ENCODE results near the gene SEC24D.
A peak's percentile ranks its signal among the peaks of the same experiment; 100 is the strongest.
"Not testable (repeated sequence)": the region's sequence is repeated elsewhere in the genome, so short reads cannot be mapped to it uniquely, and the experiment has no call there.

The SEC24D gene, protein sequence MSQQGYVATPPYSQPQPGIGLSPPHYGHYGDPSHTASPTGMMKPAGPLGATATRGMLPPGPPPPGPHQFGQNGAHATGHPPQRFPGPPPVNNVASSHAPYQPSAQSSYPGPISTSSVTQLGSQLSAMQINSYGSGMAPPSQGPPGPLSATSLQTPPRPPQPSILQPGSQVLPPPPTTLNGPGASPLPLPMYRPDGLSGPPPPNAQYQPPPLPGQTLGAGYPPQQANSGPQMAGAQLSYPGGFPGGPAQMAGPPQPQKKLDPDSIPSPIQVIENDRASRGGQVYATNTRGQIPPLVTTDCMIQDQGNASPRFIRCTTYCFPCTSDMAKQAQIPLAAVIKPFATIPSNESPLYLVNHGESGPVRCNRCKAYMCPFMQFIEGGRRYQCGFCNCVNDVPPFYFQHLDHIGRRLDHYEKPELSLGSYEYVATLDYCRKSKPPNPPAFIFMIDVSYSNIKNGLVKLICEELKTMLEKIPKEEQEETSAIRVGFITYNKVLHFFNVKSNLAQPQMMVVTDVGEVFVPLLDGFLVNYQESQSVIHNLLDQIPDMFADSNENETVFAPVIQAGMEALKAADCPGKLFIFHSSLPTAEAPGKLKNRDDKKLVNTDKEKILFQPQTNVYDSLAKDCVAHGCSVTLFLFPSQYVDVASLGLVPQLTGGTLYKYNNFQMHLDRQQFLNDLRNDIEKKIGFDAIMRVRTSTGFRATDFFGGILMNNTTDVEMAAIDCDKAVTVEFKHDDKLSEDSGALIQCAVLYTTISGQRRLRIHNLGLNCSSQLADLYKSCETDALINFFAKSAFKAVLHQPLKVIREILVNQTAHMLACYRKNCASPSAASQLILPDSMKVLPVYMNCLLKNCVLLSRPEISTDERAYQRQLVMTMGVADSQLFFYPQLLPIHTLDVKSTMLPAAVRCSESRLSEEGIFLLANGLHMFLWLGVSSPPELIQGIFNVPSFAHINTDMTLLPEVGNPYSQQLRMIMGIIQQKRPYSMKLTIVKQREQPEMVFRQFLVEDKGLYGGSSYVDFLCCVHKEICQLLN

GRCh38 chr4:118835571-118836300 is at the start of gene SEC24D:
TSS of gene SEC24D (minus strand) at chr4:118836126. CDS start at chr4:118833696, 2,430 bp downstream.
- peak; percentile 44 for DNase-seq

DNA sequence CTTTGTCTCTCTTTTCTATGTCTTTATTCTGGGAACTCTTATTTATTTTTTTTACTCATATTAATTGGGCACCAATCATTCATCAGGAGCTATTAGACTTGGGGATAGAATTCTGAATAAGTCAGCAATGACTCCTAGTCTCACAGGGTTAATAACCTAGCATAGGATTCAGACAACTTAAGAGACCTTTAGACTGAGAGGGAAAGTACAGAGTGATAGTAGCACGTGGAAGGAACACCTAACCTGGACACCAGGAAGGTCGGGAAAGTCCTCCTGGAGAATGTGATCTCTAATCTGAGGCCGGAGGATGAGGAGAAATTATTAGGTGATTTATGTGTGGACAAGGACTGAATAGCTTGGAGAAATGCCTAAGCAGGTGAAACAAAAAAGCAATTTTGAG is 48.8 kb upstream of the SEC24D start:
- DNase-seq = no peak

- DNase-seq = no peak
These were observed 47.9 kb upstream of the SEC24D start for GRCh38 chr4:118883861-118884260.

- no peak for DNase-seq
These were observed 45.7 kb upstream of the SEC24D start for GRCh38 chr4:118881512-118882146.

DNA sequence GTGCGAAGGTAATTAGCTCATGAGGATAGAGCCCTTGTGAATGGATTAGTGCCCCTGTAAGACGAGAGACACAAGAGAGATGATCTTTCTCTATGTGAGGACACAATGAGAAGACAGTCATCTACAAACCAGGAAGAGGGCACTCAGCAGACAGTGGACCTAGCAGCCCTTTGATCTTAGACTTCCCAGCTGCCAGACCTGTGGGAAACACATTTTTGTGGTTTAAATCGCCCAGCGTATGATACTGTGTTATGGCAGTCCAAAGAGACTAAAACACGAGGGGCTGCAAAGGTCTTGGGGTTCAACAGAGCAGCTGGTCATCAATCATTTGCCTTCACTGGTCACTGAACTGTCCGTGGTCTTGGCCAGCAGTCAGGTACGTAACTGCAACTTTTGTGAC is 43.5 kb upstream of the SEC24D start:
- DNase-seq = no peak

DNA sequence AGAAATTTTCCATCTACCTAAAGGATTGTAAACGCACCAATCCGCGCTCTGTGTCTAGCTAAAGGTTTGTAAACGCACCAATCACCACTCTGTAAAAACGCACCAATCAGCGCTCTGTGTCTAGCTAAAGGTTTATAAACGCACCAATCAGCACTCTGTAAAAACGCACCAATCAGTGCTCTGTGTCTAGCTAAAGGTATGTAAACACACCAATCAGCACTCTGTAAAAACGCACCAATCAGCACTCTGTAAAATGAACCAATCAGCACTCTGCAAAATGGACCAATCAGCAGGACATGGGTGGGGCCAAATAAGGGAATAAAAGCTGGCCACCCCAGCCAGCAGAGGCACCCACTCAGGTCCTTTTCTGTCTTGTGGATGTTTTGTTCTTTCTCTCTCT is 42.6 kb upstream of the SEC24D start:
- not testable (repeated sequence) for DNase-seq

DNA sequence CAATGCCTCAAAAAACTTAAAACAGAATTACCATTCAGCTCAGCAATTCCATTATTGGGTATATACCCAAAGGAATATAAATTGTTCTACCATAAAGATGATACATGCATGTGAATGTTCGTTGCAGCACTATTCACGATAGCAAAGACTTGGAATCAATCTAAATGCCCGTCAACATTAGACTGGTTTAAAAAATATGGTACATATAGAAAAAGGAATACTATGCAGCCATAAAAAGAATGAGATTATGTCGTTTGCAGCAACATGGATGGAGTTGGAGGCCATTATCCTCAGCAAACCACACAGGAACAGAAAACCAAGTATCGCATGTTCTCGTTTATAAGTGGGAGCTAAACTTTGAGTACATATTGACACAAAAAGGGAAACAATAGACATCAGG is 41.9 kb upstream of the SEC24D start:
- DNase-seq = no peak

DNA sequence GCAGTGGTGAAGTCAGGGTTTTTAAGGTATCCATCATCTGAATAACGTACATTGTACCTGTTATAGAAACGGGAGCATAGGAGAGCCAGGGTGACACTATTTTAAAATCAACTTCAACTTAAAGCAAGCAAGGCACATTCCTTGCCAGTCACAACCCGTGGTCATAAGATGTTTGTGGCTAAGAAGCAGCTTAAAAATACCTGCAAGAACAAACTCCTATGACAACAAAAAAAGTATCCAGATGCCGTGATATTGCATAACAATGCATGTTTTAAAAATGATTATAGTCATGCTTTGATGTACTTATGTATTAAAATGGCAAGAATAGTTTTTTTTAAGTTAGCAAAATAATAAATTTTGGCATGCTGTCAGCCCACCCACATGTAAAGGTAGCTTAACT is 36.3 kb upstream of the SEC24D start:
- DNase-seq = no peak

- DNase-seq = no peak
These were observed 33.9 kb upstream of the SEC24D start for GRCh38 chr4:118869808-118870342.

- no peak for DNase-seq
These were observed 31.6 kb upstream of the SEC24D start for GRCh38 chr4:118867311-118868067.

- no peak for DNase-seq
These were observed 30.5 kb upstream of the SEC24D start for GRCh38 chr4:118866442-118866841.

- no peak for DNase-seq
These were observed 29.3 kb upstream of the SEC24D start for GRCh38 chr4:118865091-118865708.

- DNase-seq = no peak
These were observed 22.9 kb upstream of the SEC24D start for GRCh38 chr4:118858779-118859178.

GRCh38 chr4:118857760-118858159 is 21.8 kb upstream of the SEC24D start:
- no peak for DNase-seq

GRCh38 chr4:118850488-118851173 is 14.7 kb upstream of the SEC24D start:
- peak; percentile 12 for DNase-seq

DNA sequence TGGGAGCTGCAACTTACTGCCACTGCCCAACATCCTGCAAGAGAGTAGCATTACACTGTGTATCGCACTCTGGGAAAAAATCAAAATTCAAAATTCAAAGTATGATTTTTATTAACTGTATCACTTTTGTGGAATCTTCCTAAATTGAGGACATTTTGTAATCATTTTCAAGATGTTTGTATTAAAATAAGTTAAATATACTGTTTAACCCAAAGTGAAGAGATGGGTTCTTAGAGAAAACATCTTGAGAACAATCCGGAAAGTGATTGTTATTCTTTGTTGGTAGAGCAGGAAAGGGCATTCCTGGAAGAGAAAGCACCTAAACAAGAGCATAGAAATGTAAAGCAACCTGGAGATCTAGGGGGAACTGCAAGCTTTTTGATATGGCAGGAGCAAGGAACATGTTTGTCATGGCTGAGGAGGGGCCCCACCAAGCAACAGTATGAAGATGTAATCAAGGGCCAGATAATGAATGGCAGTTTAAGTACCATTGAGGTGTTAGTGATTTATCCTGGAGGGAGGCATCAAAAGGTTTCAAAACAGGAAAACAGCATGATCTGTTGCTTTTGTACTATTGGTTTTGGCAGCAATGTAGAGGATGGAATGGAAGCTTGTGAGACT is 14.1 kb upstream of the SEC24D start:
- no peak for DNase-seq

DNA sequence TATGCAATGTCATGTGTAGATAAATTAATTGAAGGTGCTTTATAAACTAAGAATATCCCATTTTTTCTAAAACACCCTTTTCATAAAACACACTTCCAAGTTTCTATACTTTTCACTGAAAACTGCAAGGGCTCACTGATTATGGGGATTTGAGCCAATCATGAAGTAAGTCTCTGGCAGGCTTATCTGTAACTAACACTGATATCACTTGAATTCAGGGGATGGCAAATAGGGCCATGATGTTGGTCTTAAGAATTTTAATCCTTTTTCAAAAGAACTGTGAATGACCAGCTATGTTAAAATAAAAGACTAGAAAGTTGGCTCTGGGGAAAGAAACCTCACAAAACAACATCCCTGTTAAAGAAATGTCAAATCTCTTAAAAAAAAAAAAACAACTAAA is 13.0 kb upstream of the SEC24D start:
- DNase-seq = no peak

DNA sequence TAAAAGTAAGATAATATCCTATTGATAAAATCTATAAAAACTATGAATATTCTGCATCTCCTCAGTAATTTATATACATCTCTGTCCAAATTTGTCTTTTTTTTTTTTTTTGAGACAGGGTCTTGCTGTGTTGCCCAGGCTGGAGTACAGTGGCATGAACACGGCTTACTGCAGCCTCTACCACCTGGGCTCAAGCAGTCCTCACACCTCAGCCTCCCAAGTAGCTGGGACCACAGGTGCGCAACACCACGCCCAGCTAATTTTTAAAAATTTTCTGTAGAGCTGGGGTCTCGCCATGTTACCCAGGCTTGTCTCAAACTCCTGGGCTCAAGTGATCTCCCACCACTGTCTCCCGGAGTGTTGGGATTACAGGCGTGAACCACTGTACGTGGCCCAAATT is 12.3 kb upstream of the SEC24D start:
- no peak for DNase-seq

GRCh38 chr4:118846979-118847378 is 11.1 kb upstream of the SEC24D start:
- DNase-seq = no peak

- DNase-seq = no peak
These were observed 9.7 kb upstream of the SEC24D start for GRCh38 chr4:118845552-118846050.

All from DMS79 treated with DMSO at 0.1 percent for 48 hours (cell line).